Stimulated activated CD8-positive, alpha-beta memory T cell treated with anti-CD3 and anti-CD28 coated beads, Interleukin-15, amount 100 ng/mL, for 24 hours (primary cell): ENCODE measurements around the gene ACTL7A.

ENCODE experiments used
- DNase-seq: peaks from one replicate; pipeline ENCODE4 v3.0.0-alpha.2; 2020; ENCODE audit warnings: low read depth

Gene ACTL7A

GRCh38 chr9:108850293-108850897 is 11.7 kb upstream of the ACTL7A start:
- DNase-seq, result no peak

- DNase-seq, result no peak
These were observed 10.9 kb upstream of the ACTL7A start for GRCh38 chr9:108851138-108851537.

GRCh38 chr9:108852079-108852478 is 10.0 kb upstream of the ACTL7A start:
- DNase-seq, result no peak

GRCh38 chr9:108854094-108854493 is 8.0 kb upstream of the ACTL7A start:
- no peak for DNase-seq

GRCh38 chr9:108854641-108855528 is 7.2 kb upstream of the ACTL7A start:
- no peak for DNase-seq

GRCh38 chr9:108855529-108855886 is 6.6 kb upstream of the ACTL7A start:
- DNase-seq, result no peak

- DNase-seq, result no peak
These were observed 6.2 kb upstream of the ACTL7A start, which contains the start of gene ACTL7B for GRCh38 chr9:108855888-108856287. ACTL7B (minus strand) TSS chr9:108855986; CDS start chr9:108855930, 56 bp downstream.

GRCh38 chr9:108857572-108857971 is 4.5 kb upstream of the ACTL7A start:
- no peak for DNase-seq

- no peak for DNase-seq
These were observed 2.5 kb upstream of the ACTL7A start for GRCh38 chr9:108859459-108860114.

GRCh38 chr9:108860354-108860753 is 1.7 kb upstream of the ACTL7A start:
- no peak for DNase-seq

- no peak for DNase-seq
These were observed 1.3 kb upstream of the ACTL7A start for GRCh38 chr9:108860764-108861163.

GRCh38 chr9:108861464-108861863 is 602 bp upstream of the ACTL7A start:
- no peak for DNase-seq

GRCh38 chr9:108863891-108864290 is 1.8 kb downstream of the ACTL7A start:
- no peak for DNase-seq

- DNase-seq, result no peak
These were observed 2.4 kb downstream of the ACTL7A start for GRCh38 chr9:108864446-108864845.

GRCh38 chr9:108865037-108865436 is 3.0 kb downstream of the ACTL7A start:
- DNase-seq, result no peak

GRCh38 chr9:108866001-108866420 is 3.9 kb downstream of the ACTL7A start:
- no peak for DNase-seq

GRCh38 chr9:108867116-108867515 is 5.0 kb downstream of the ACTL7A start:
- DNase-seq, result no peak

- DNase-seq, result no peak
These were observed 5.8 kb downstream of the ACTL7A start for GRCh38 chr9:108867829-108868228.

- no peak for DNase-seq
These were observed 7.1 kb downstream of the ACTL7A start for GRCh38 chr9:108869092-108869725.

- no peak for DNase-seq
These were observed 12.2 kb downstream of the ACTL7A start for GRCh38 chr9:108874058-108874788.

- no peak for DNase-seq
These were observed 14.4 kb downstream of the ACTL7A start for GRCh38 chr9:108876425-108876824.

- no peak for DNase-seq
These were observed 15.5 kb downstream of the ACTL7A start for GRCh38 chr9:108877524-108877923.
